Measurements from ENCODE around the gene SPHK2.
"Not testable (repeated sequence)": the region's sequence is repeated elsewhere in the genome, so short reads cannot be mapped to it uniquely, and the experiment has no call there.

SPHK2 gene, protein sequence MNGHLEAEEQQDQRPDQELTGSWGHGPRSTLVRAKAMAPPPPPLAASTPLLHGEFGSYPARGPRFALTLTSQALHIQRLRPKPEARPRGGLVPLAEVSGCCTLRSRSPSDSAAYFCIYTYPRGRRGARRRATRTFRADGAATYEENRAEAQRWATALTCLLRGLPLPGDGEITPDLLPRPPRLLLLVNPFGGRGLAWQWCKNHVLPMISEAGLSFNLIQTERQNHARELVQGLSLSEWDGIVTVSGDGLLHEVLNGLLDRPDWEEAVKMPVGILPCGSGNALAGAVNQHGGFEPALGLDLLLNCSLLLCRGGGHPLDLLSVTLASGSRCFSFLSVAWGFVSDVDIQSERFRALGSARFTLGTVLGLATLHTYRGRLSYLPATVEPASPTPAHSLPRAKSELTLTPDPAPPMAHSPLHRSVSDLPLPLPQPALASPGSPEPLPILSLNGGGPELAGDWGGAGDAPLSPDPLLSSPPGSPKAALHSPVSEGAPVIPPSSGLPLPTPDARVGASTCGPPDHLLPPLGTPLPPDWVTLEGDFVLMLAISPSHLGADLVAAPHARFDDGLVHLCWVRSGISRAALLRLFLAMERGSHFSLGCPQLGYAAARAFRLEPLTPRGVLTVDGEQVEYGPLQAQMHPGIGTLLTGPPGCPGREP
- 1.5 to 12.7 (median 8.0) reads per million in 18 experiments for total RNA-seq

DNA sequence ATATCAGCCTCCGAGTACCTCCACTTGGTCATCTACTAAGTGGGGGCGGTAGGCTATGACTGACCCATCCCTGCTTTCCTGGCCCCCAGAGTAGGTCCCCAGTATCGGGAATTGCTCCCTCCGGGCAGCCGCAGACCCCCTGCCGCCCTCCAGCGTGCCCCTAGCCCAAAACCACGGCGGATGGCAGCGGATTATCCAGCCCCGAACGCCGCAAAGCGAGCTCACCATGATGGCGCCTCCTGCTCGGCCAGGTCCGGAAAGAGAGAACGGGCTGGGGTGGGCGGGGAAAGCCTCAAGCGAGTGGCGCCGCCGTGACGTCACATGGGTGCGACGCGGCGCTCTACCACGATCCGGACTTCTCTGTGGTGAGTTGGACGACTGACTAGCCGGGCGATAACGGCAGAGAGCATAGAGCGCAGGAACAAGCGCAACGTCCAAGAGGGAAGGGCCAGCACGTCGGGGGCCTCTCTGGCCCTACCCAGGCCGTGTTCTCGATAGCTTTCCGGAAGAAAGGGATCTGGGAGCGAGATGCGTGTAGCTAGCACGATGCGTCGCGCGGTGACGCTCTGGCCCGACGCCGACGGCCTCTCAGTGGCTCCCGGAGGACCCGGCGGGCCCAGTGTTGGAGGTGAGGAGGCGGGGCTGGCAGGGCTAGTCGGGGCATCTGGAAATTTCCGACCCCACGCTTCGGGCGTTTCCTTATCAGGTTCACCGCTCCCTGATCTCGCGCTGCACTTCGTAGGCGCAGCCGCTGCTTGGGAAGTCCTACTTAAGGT lies at the start of gene SPHK2, which contains the start of gene RPL18:
TSS of gene SPHK2 (plus strand) at position 591 of the 776 bp plus-strand sequence. CDS start 1,009 bp downstream, outside the sequence.
TSS of gene RPL18 (minus strand) at position 263 of the 776 bp plus-strand sequence. CDS start at position 228, 35 bp downstream.
- peak; percentile 99 for DNase-seq

DNA sequence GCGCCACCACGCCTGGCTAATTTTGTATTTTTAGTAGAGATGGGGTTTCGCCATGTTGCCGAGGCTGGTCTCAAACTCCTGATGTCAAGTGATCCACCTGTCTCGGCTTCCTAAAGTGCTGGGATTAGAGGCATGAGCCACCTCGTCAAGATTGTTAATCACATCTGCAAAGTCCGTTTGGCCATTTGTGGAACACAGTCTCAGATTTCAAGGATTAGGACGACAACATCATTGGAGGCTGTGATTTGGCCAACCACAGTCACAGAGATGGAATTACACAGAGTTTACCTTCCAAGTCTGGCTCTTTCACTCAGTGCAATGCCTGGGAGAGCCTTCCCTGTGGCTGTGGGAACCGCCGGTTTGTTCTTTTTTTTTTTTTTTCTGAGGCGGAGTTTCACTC lies 49.5 kb upstream of the SPHK2 start:
- DNase-seq, result no peak

DNA sequence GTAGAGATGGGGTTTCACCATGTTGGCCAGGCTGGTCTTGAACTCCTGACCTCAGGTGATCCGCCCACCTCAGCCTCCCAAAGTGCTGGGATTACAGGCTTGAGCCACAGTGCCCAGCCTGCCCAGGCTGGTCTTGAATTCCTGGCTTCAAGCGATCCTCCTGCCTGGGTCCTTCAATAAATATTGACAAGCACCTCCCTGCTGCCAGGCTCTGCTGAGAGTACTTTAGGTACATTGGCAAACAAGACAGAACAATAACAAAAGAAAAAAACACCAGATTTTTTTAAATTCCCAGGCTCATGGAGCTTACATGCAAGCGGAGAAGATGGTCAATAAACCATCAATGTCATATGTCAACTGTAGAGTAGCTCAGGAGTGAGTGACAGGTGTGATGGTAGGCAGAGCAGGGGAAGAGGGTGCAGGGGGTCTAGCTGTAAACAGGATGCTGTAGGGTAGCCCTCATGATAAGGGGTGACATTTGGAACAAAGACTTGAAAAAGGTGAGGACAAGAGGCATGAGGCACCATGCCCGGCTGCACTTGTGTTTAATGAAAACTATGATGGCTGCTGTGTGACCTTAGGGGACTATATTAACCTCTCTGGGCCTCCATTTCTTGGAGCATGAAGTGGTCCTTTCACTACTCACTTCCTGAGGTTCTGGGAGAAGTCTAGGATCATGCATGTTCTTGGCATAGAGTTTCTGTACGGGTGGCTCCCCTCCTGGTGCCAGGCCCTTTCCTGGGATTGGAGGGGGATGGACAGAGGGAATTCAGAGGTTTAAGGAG lies 47.7 kb upstream of the SPHK2 start:
- no peak for DNase-seq

DNA sequence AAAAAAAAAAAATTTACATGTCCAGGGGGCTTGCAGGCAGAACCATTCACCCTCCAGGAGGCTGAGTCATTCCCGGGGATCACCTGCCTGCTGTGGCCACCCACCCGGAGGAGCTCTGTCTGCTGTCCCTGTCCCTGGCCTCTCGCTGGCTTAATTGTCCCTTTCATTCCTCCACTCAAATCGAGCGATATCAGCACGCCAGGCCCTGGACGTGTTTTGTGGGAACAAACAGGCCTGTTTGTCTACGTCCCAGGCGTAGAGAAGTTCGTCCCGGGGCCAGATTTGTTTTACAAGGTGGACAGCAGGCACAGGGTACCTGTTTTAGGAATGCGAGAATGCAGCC lies 46.2 kb upstream of the SPHK2 start:
- DNase-seq, result no peak

DNA sequence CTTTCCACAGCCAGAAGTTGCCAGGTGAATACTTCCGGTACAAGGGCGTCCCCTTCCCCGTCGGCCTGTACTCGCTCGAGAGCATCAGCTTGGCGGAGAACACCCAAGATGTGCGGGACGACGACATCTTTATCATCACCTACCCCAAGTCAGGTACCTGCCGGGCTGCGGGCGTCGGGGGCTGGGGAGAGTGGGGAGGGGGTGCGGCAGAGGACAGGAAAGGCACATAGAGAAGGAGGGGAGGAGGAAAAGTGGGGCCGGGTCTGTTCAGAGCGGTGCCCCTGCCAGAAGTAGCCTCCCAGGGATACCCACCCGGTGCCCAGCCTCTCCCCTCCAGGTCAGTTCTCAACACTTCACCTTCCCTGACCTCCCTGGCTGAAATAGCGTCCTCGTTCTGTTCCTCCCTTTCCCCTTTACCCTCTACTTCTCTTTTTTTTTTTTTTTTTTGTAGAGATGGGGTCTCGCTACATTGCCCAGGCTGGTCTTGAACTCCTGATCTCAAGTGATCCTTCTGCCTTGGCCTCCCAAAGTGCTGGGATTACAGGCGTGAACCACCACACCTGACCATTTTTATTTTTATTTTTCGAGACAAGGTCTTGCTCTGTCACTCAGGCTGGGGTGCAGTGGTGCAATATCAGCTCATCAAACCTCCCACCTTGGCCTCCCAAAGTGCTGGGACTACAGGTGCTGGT lies 43.2 kb upstream of the SPHK2 start:
- no peak for DNase-seq

DNA sequence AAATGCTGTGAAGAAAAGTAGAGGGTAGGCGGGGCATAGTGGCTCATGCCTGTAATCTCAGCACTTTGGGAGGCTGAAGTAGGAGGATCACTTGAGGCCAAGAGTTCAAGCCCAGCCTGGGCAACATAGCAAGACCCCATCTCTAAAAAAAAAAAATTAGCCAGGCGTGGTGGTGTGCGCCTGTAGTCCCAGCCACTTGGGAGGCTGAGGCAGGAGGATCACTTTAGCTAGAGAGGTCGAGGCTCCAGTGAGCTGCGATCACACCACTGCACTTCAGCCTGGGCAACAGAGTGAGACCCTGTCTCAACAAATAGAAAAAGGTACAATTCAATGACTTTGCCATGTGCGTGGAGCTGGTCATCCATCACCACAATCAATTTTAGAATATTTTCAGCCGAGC lies 41.4 kb upstream of the SPHK2 start:
- DNase-seq, result not testable (repeated sequence)

DNA sequence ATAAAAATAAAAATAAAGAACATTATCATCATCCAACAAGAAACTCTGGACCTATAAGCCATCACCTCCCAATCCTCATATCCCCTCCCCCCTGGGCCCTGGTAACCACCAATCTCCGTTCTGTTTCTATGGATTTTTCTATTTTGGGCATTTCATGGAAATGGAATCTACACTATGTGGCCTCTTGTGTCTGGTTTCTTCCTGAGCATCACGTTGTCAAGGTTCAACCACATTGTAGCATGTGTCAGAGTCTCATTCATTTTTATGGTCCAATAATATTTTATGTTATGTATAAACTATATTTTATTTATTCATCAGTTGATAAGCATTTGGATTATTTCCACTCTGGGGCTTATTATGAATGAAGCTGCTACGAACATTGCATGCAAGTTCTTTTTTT lies 40.4 kb upstream of the SPHK2 start:
- no peak for DNase-seq

DNA sequence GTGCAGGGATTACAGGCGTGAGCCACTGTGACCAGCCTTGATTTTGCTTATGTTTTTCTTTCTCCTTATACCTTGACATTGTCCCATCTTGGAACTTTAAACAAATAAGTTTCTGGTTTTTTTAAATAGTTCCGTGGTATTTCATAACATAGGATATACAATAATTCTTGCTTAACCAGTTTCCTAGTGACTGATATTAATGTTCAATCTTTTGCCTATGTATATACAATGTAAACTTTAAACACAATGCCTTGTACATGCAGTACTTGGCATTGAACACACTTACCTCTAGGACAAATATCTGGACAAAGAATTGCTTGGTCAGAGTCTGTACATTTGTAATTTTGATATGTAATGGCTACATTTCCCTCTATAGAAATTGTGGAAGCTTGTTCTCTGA lies 37.1 kb upstream of the SPHK2 start:
- DNase-seq, result no peak

DNA sequence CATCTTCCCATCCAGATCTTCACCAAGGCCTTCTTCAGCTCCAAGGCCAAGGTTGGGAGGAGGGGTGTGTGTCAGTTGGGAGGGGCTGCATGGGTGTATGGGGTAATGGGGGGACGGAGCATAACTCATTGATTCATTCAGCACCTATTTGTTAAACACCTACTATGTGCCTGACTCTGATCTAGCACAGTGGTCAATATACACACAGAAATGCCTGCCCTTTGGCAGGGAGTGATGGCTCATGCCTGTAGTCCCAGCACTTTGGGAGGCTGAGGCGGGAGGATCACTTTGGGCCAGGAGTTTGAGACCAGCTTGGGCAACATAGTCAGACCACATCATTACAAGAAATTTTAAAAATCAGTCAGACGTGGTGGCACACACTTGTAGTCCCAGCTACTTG lies 31.9 kb upstream of the SPHK2 start:
- DNase-seq, result no peak

DNA sequence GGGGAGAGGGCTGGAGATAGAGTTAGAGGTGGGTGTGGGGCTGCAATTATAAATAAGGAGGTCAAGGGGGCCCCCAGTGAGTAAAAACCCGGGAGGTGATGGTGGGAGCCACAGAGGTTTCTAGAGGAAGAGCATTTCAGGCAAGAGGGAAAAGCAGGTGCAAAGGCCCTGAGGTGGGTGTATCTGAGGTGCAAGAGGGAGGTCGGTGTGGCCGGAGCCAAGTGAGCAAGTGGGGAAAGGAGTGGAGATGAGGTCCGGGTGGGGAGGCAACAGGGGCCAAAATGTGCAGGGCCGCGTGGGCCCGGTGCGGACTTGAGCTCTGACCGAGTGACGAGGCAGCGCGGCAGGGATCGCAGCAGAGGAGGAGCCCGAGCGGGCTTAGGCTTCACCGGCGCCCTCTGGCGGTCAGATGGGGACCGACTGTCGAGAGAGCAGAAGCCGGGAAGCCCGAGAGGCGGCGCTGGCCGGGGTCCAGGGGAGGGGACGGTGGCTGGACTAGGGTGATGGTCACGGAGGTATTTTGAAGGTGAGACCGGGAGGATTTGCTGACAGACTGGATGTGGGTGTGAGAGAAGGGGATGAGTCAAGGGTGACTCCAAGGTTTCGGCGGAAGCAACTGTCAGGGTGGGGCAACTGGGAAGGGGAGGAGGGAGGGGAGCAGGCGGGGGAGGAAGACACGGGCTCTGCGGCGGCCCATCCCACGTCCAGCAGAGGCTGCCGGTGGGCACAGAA lies 30.5 kb upstream of the SPHK2 start:
- DNase-seq, result peak; percentile 85 to 90

DNA sequence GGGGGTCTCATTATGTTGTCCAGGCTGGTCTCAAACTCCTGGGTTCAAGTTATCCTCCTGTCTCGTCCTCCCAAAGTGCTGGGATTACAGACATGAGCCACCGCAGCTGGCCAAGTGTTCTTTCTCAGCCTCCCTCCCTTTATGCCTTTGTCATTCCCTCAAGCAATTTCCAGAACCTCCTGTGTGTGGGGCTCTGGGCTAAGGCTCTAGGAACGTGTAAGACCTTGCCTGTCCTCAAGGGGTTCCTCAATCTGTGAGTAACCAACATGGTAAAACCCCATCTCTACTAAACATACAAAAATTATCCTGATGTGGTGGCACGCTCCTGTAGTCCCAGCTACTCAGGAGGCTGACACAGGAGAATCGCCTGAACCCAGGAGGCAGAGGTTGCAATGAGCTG lies 28.3 kb upstream of the SPHK2 start:
- peak in 1 of 2 donors; percentile 16 for DNase-seq

DNA sequence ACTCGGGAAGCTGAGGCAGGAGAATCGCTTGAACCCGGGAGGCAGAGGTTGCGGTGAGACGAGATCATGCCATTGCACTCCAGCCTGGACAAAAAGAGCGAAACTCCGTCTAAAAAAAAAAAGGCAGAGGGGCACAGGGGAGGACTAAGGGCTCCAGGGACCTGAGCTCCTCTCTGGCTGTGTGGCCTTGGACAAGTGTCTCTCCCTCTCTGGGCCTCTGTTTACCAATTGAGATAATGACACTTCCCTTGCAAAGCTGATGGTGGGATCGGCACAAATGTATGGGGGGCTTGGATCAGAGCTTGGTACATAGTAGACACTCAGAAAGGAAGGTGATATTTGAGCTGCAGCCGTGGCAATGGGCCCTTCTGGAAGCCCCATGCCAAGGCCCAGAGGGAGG lies 24.1 kb upstream of the SPHK2 start:
- no peak for DNase-seq

DNA sequence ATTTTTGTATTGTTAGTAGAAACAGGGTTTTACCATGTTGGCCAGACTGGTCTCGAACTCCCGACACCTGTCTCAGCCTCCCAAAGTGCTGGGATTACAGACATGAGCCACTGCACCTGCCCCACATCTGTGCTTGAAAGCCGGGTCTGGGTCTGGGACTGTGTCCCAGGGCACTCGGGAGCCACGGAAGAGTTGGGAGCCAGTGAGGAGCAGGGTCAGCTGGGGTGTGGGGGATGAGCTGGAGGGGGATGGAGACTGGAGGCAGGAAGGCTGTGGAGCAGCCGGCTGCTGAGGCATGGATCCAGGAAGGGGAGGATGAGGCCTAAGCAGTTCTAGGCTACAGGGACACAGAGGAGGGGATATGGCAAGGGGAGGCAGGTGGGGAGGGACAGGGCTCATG lies 23.5 kb upstream of the SPHK2 start:
- no peak for DNase-seq

DNA sequence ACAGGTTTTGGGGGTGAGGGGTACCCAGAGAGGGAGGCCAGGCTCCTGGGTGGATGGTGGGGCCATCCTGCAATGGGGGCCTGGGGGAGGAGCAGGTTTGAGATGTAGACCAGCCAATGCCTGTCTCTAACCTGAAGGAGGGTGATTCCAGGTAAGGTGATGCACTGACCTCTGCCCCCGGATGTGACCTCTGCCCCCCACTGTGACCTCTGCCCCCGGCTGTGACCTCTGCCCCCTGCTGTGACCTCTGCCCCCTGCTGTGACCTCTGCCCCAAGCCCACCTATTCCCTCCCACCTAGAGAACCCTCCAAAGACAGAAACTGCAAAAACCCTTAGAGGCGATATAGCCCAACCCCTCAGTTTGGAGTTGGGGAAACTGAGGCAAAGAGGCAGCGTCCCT lies 23.1 kb upstream of the SPHK2 start:
- DNase-seq, result no peak

DNA sequence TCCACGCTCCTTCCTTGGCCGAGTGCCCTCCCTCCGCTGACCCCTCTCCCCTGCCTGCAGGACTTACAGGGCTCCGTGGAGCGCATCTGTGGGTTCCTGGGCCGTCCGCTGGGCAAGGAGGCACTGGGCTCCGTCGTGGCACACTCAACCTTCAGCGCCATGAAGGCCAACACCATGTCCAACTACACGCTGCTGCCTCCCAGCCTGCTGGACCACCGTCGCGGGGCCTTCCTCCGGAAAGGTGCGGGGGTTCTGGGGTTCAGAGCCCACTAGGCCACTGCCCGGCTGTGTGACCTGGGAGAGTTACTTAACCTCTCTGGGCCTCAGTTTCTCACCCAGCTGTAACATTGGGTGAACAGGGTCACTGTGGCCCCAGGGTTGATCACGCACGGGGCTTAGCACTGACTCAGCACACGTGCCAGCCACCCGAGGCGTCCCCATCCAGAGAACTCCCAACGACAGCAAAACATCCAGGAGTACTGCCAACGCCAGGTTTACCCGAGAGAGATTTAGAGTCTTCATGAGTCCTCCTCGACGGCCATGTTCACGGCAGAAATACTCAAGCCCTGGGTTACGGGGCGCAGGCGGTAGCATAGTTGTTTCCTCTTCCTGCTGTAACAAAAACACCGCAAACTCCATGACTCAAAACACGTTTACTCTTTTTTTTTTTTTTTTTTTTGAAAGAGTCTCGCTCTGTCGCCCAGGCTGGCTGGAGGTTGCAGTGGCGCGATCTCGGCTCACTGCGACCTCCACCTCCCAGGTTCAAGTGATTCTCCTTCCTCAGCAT lies 22.4 kb upstream of the SPHK2 start:
- peak in 1 of 2 donors; percentile 38 for DNase-seq

DNA sequence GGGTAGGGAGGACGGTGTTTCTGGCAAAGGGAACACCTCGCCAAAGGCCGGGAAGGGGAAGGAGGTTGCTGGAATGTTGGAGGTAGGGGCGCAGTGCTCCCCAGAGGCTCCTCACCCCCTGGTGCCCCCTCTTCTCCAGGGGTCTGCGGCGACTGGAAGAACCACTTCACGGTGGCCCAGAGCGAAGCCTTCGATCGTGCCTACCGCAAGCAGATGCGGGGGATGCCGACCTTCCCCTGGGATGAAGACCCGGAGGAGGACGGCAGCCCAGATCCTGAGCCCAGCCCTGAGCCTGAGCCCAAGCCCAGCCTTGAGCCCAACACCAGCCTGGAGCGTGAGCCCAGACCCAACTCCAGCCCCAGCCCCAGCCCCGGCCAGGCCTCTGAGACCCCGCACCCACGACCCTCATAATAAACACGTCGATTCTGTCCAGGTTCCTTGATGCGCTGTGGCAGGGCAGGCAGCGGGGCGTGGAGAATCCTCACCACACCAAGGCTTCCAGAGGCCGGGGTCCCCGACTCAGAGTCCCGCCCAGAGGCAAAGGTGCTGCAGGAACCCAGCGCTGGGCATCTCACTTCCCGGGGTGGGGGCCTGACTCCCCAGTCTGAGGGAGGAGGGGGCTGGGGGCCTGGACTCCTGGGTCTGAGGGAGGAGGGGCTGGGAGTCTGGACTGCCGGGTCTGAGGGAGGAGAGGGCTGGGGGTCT lies 20.2 kb upstream of the SPHK2 start:
- DNase-seq, result no peak

DNA sequence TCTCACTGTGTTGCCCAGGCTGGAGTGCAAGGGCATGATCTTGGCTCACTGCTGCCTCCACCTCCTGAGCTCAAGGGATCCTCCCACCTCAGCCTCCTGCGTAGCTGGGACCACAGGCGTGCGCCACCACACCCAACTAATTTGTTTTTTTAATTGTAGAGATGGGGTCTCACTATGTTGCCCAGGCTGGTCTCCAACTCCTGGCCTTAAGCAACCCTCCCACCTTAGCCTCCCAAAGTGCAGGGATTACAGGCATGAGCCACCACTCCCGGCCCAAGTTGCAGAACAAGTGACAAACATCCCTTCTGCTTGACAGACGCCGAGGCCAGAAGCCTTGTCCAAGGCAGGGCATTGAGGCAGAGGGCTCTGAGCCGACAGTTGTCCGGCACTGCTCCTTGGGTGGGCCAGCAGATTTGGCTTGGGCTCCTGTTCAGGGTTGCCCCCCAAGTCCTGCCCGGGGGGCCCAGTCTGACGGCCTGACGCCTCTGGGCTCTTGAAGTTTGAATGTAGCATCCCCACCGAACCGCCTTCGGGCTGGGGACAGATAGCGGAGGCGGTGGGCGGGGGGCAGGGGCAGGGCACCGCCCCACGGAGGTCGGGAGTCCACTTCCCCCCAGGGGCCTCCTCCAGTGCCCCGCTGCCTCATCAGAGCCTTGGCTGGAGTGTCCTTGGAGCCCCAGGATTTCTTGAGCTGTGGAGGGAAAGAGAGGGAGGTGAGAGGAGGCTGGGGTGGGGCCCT lies 18.5 kb upstream of the SPHK2 start:
- DNase-seq, result no peak

DNA sequence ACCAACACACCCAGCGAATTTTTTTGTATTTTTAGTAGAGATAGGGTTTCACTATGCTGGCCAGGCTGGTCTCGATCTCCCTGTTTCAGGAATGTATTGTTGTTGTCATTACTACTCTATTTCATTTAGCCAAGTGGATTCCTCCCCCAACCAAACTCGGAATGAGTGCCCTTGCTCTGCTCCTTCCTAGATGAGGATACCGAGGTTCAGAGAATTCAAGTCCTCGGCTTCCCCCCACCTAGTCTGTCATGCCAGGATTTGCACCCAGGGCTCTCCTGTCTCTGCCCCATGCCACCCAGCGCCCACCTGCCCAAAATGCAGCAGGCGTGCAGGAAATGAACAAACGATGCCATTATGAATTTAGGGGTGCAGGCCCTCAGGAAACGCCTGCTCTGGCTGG lies 16.3 kb upstream of the SPHK2 start:
- DNase-seq, result no peak

DNA sequence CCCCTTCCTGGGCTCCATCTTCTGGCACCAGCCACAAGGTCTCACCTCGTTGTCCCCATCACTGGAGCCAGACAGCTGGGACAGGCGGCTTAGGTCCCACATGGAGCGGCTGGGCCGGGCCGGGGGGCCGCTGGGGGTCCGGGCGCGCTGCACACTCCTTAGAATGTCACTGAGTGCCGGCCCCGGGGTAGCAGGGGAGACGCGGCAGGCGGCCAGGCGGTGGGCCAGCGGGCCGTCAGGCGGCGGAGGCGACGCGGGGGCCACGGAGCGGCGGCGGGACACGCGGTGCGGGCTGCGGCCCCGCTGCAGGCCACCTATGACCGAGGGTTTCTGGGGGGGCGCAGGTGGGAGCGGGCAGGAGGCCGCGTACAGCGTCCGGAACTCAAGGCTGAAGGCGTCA lies 15.9 kb upstream of the SPHK2 start:
- DNase-seq, result no peak
